A549 (cell line): ENCODE measurements around the gene HNRNPLL. TPM values are rescaled to one million over a fixed set of nuclear protein-coding genes. Genes with fewer than 3 reads are reported as not detected.

Source experiments
- ATAC-seq, 2 experiments: fragments of 200-7000 bp in 1 of 2; fragments of >200 bp in 1 of 2; cut with Nextera tagmentation in 1 of 2; cut with Tn5 transposase in 1 of 2; 3 replicates each; pipeline versions ENCODE4 v1.8.0 to v1.9.1; 2018 to 2020; ENCODE audit warnings: mild to moderate bottlenecking in 1 of 2, moderate library complexity in 1 of 2
- CTCF ChIA-PET: fragments of 300-600 bp; sonication (Branson Sonifier 250); formaldehyde crosslinking; extraction: SDS; loops from one replicate; lab custom pipeline; 2021; ENCODE audit warnings: antibody characterized with exemption, inconsistent platforms; lab: Yijun Ruan, JAX
- POLR2A ChIA-PET: fragments of 350-600 bp; formaldehyde crosslinking; extraction: SDS; loops from one replicate; lab custom pipeline; 2021; ENCODE audit warnings: antibody characterized with exemption, inconsistent platforms; lab: Yijun Ruan, JAX
- DNase-seq, 2 experiments: peaks; one replicate each; pipeline versions ENCODE4 v3.0.0 to v3.0.0-alpha.2; 2011 to 2016; ENCODE audit warnings: low read depth in 1 of 2, low spot score in 1 of 2
- FAIRE-seq: peaks from 2 replicates; lab custom pipeline; 2011; peaks lifted over from hg19 to GRCh38; lab: Jason Lieb, UNC
- H3K27ac ChIP-seq, 2 experiments: fragments of >200 bp; sonication (Bioruptor Twin); formaldehyde crosslinking; 3 replicates each; pipeline ENCODE4 v1.5.1; 2016 to 2017
- H3K4me1 ChIP-seq: fragments of >200 bp; sonication (Bioruptor Twin); formaldehyde crosslinking; 3 replicates; pipeline ENCODE4 v1.6.1; 2016
- H3K4me2 ChIP-seq: fragments of >200 bp; sonication (Bioruptor Twin); formaldehyde crosslinking; 3 replicates; pipeline ENCODE4 v1.6.1; 2016
- H3K4me3 ChIP-seq: fragments of >200 bp; sonication (Bioruptor Twin); formaldehyde crosslinking; 3 replicates; pipeline ENCODE4 v1.5.1; 2016
- H3K9me3 ChIP-seq: fragments of >200 bp; sonication (Bioruptor Twin); formaldehyde crosslinking; 3 replicates; pipeline ENCODE4 v1.6.1; 2016
- BHLHE40 ChIP-seq: IDR thresholded peaks from 2 replicates; pipeline ENCODE4 v1.6.1; 2012; ENCODE audit warnings: low read depth, low read length, inconsistent platforms
- CBX2 ChIP-seq: fragments of 200-600 bp; sonication (generic); IDR thresholded peaks from 2 replicates; pipeline ENCODE4 v1.6.1; 2016; ENCODE audit warnings: low read depth, mild to moderate bottlenecking, borderline replicate concordance
- CBX8 ChIP-seq: fragments of 200-600 bp; sonication (generic); IDR thresholded peaks from 2 replicates; pipeline ENCODE4 v1.6.1; 2016
- CHD4 ChIP-seq: fragments of 200-600 bp; sonication (generic); IDR thresholded peaks from 2 replicates; pipeline ENCODE4 v1.6.1; 2016; ENCODE audit warnings: antibody characterized with exemption, mild to moderate bottlenecking, borderline replicate concordance
- EHF ChIP-seq: fragments of 250-450 bp; sonication (Bioruptor Pico); IDR thresholded peaks from 2 replicates; pipeline ENCODE4 v1.5.0; 2020; ENCODE audit warnings: mild to moderate bottlenecking
- EP300 ChIP-seq, 2 experiments: fragments of >200 bp; sonication (Bioruptor Twin); formaldehyde crosslinking; IDR thresholded peaks; 2 replicates in 1 of 2; 3 replicates in 1 of 2; pipeline ENCODE4 v1.6.1; 2016 to 2017
- FOSL2 ChIP-seq, 2 experiments: fragments of 450-650 bp in 1 of 2; fragments of >200 bp in 1 of 2; sonication (Bioruptor Twin) in 1 of 2; formaldehyde crosslinking; IDR thresholded peaks; 2 replicates each; pipeline versions ENCODE4 v1.5.0 to v1.6.1; 2016 to 2020; ENCODE audit warnings: mild to moderate bottlenecking in 1 of 2, moderate library complexity in 1 of 2
- HDAC2 ChIP-seq: fragments of 200-600 bp; sonication (generic); IDR thresholded peaks from 2 replicates; pipeline ENCODE4 v1.6.1; 2016
- HOXA7 ChIP-seq: fragments of 250-450 bp; sonication (Bioruptor Pico); IDR thresholded peaks from 2 replicates; pipeline ENCODE4 v1.5.0; 2020; ENCODE audit warnings: mild to moderate bottlenecking, moderate library complexity
- HOXB13 ChIP-seq: fragments of 250-450 bp; sonication (Bioruptor Pico); IDR thresholded peaks from 2 replicates; pipeline ENCODE4 v1.5.0; 2020; ENCODE audit warnings: low read depth, mild to moderate bottlenecking, moderate library complexity
- JUN ChIP-seq, 2 experiments: fragments of >200 bp; sonication (Bioruptor Twin); formaldehyde crosslinking; IDR thresholded peaks; 2 replicates in 1 of 2; 3 replicates in 1 of 2; pipeline ENCODE4 v1.6.1; 2016 to 2017
- JUNB ChIP-seq: fragments of >200 bp; sonication (Bioruptor Twin); formaldehyde crosslinking; IDR thresholded peaks from 2 replicates; pipeline ENCODE4 v1.6.1; 2016
- KDM5A ChIP-seq: fragments of 200-600 bp; sonication (generic); IDR thresholded peaks from 2 replicates; pipeline ENCODE4 v1.6.1; 2016; ENCODE audit warnings: antibody characterized with exemption, mild to moderate bottlenecking
- MAZ ChIP-seq: fragments of 150-350 bp; IDR thresholded peaks from 2 replicates; pipeline ENCODE4 v1.6.1; 2014; ENCODE audit warnings: antibody characterized with exemption, low read depth, low read length, borderline replicate concordance
- NFE2L2 ChIP-seq: fragments of 150-350 bp; conservative IDR thresholded peaks from 2 replicates; pipeline ENCODE4 v1.6.1; 2014; ENCODE audit warnings: low read length
- NR3C1 ChIP-seq: fragments of >200 bp; sonication (Bioruptor Twin); formaldehyde crosslinking; IDR thresholded peaks from 3 replicates; pipeline ENCODE4 v1.6.1; 2017
- POLR2AphosphoS2 ChIP-seq: conservative IDR thresholded peaks from 2 replicates; pipeline ENCODE4 v1.6.1; 2012; ENCODE audit warnings: low read length, improper control_type of control experiment, inconsistent platforms
- RNF2 ChIP-seq: fragments of 200-600 bp; sonication (generic); IDR thresholded peaks from 2 replicates; pipeline ENCODE4 v1.6.1; 2016; ENCODE audit warnings: low read depth, mild to moderate bottlenecking, antibody characterized with exemption, moderate library complexity, borderline replicate concordance
- TP53 ChIP-seq: fragments of 250-450 bp; sonication (Bioruptor Pico); IDR thresholded peaks from 2 replicates; pipeline ENCODE4 v1.5.0; 2021; ENCODE audit warnings: mild to moderate bottlenecking, moderate library complexity
- ZC3H11A ChIP-seq: fragments of 450-650 bp; IDR thresholded peaks from 2 replicates; pipeline ENCODE4 v1.6.1; 2014; ENCODE audit warnings: antibody characterized with exemption, mild to moderate bottlenecking
- ZNF302 ChIP-seq: fragments of 250-450 bp; sonication (Bioruptor Pico); IDR thresholded peaks from 2 replicates; pipeline ENCODE4 v1.9.0; 2021; ENCODE audit warnings: inconsistent platforms, mild to moderate bottlenecking, moderate library complexity
- ZSCAN20 ChIP-seq: fragments of 250-450 bp; sonication (Bioruptor Pico); IDR thresholded peaks from 2 replicates; pipeline ENCODE4 v1.8.0; 2022; ENCODE audit warnings: mild to moderate bottlenecking, moderate library complexity
- WGBS: methylation state at CpG from one replicate; pipeline ENCODE4 v1.1.6; 2017; ENCODE audit errors: missing lambda C conversion rate; 5-methylcytosine and 5-hydroxymethylcytosine counted together
- polyA plus RNA-seq, 4 experiments: library from polyadenylated mRNA; depleted of rRNA in 3 of 4; stranded (reverse); fragments of >200 nt; fragmentation: RNase III in 1 of 4; extraction: RNeasy Plus Mini Kit Qiagen cat#74134 plus additional on column Dnase treatment in 1 of 4; gene quantifications; 2 replicates in 3 of 4; 3 replicates in 1 of 4; pipeline ENCODE4 v1.2.3, GENCODE V29; 2011 to 2017
- TF ChIP-seq, protein P1 (sequence below): IDR thresholded peaks from 2 replicates; pipeline ENCODE4 v1.6.1; 2012
- TF ChIP-seq, protein P2 (sequence below): fragments of 200-600 bp; sonication (generic); IDR thresholded peaks from 2 replicates; pipeline ENCODE4 v1.6.1; 2016; ENCODE audit warnings: antibody characterized with exemption, mild to moderate bottlenecking, moderate library complexity
- TF ChIP-seq, protein P3 (sequence below): IDR thresholded peaks from 2 replicates; pipeline ENCODE4 v1.6.1; 2012; ENCODE audit warnings: low read depth, borderline replicate concordance

Gene HNRNPLL
- polyA plus RNA-seq, 2 of the 4 experiments (the other 2 are of a cell fraction) = 39.0 to 73.8 TPM

DNA sequence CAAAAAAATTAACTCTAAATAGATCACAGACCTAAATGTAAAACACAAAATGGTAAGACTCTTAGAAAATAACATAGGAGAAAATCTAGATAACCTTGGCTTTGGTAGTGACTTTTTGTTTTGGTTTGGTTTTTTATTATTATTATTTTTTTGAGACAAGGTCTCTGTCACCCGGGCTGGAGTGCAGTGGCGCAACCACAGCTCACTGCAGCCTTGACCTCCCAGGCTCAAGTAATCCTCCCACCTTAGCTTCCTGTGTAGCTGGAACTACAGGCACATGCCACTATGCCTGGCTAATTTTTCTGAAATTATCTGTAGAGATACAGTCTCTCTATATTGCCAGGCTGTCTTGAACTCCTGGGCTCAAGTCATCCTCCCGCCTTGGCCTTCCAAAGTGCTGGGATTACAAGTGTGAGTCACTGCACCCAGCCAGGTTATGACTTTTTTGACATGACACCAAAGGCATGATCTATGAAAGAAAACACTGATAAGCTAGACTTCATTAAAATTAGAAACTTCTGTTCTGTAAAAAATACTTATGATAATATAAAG, 88.0 kb downstream of the HNRNPLL start:
- Histone ChIP-seq H3K27ac (no peak overlapping the region), H3K4me3 (no peak overlapping the region), H3K4me2 (no peak overlapping the region), H3K4me1 (peaks cover 8% of the 10 kb centered on the region), H3K9me3 (no peaks in the 10 kb centered on the region)
- TF ChIP-seq KDM5A (no peak), EP300 (IDR thresholded peaks at IDR 0.05) (no peak), CBX8 (no peak), RNF2 (no peak), HOXB13 (CRISPR knock-in tag) (no peak), BHLHE40 (no peak), HOXA7 (CRISPR knock-in tag) (no peak), POLR2AphosphoS2 (no peak), HDAC2 (no peak), EHF (CRISPR knock-in tag) (no peak), TP53 (CRISPR knock-in tag) (no peak), CBX2 (no peak), ZC3H11A (no peak)
- TF ChIP-seq, protein P1, sequence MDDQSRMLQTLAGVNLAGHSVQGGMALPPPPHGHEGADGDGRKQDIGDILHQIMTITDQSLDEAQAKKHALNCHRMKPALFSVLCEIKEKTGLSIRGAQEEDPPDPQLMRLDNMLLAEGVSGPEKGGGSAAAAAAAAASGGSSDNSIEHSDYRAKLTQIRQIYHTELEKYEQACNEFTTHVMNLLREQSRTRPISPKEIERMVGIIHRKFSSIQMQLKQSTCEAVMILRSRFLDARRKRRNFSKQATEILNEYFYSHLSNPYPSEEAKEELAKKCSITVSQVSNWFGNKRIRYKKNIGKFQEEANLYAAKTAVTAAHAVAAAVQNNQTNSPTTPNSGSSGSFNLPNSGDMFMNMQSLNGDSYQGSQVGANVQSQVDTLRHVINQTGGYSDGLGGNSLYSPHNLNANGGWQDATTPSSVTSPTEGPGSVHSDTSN = no peak
- WGBS = 83% methylated on average over 3 of the region's 3 CpGs
- FAIRE-seq = no peak
- CTCF ChIA-PET = interaction anchor here (1.9 to 3.0 kb wide), 2 partner anchors 8 to 21 kb away, joined by 7 to 20 read pairs; no protein-coding TSS in a partner anchor
- no peak for DNase-seq
- POLR2A ChIA-PET = interaction anchor here (1.2 kb wide), 1 partner anchor 237 kb away, joined by 3 read pairs; the partner anchor contains the start of gene SRSF7
- no peak for ATAC-seq

DNA sequence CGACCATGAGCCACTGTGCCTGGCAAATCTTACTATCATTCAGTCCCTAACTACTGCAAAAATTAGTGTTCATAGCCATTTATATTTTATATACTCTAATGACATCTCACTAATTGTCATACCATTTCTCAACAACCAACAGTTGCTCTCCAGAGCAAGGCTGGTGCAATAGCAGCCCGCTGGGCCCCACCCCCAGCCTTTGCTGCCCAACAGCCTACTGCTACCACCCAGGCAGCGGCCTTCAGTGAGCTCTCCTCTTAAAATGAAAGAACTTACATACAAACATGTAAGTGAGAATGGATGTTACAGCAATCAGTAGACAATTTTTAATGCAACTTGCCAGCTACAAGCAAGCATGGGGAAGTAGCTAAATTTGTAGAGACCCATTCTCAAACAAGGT, 90.5 kb downstream of the HNRNPLL start:
- TF ChIP-seq JUN (IDR thresholded peaks at IDR 0.05) (no peak), CBX8 (no peak), CHD4 (no peak), KDM5A (no peak), NR3C1 (no peak), ZSCAN20 (CRISPR knock-in tag) (no peak), JUNB (no peak), NFE2L2 (no peak), ZNF302 (CRISPR knock-in tag) (no peak), ZC3H11A (no peak), FOSL2 (IDR thresholded peaks at IDR 0.05) (no peak), FOSL2 (CRISPR knock-in tag; IDR thresholded peaks at IDR 0.05) (no peak), MAZ (no peak), CBX2 (no peak), EP300 (IDR thresholded peaks at IDR 0.05) (no peak)
- TF ChIP-seq, protein P1 = no peak
- TF ChIP-seq, protein P2, sequence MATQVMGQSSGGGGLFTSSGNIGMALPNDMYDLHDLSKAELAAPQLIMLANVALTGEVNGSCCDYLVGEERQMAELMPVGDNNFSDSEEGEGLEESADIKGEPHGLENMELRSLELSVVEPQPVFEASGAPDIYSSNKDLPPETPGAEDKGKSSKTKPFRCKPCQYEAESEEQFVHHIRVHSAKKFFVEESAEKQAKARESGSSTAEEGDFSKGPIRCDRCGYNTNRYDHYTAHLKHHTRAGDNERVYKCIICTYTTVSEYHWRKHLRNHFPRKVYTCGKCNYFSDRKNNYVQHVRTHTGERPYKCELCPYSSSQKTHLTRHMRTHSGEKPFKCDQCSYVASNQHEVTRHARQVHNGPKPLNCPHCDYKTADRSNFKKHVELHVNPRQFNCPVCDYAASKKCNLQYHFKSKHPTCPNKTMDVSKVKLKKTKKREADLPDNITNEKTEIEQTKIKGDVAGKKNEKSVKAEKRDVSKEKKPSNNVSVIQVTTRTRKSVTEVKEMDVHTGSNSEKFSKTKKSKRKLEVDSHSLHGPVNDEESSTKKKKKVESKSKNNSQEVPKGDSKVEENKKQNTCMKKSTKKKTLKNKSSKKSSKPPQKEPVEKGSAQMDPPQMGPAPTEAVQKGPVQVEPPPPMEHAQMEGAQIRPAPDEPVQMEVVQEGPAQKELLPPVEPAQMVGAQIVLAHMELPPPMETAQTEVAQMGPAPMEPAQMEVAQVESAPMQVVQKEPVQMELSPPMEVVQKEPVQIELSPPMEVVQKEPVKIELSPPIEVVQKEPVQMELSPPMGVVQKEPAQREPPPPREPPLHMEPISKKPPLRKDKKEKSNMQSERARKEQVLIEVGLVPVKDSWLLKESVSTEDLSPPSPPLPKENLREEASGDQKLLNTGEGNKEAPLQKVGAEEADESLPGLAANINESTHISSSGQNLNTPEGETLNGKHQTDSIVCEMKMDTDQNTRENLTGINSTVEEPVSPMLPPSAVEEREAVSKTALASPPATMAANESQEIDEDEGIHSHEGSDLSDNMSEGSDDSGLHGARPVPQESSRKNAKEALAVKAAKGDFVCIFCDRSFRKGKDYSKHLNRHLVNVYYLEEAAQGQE = no peak
- TF ChIP-seq, protein P3, sequence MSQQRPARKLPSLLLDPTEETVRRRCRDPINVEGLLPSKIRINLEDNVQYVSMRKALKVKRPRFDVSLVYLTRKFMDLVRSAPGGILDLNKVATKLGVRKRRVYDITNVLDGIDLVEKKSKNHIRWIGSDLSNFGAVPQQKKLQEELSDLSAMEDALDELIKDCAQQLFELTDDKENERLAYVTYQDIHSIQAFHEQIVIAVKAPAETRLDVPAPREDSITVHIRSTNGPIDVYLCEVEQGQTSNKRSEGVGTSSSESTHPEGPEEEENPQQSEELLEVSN = no peak
- WGBS = 75% methylated on average over 3 of the region's 3 CpGs
- Histone ChIP-seq H3K27ac (no peak overlapping the region), H3K4me2 (no peak overlapping the region), H3K9me3 (no peaks in the 10 kb centered on the region), H3K4me3 (no peak overlapping the region), H3K4me1 (peaks cover 19% of the 10 kb centered on the region)
- ChIA-PET CTCF (interaction anchor here (0.7 to 3.0 kb wide), 4 partner anchors 11 to 69 kb away, joined by 3 to 20 read pairs (median 5); no protein-coding TSS in a partner anchor), POLR2A (no interaction called here)
- FAIRE-seq (no peak), ATAC-seq (no peak), DNase-seq (no peak)
